Measurements from ENCODE around the gene NOD1. TPM values are rescaled to one million over a fixed set of nuclear protein-coding genes. Genes with fewer than 3 reads are reported as not detected.

NOD1 gene
- total RNA-seq, 4 donors from 2014 or later, result 12.4 to 18.3 (median 15.6) TPM

GRCh38 chr7:30453016-30453415, 25.6 kb downstream of the NOD1 start:
- peaks cover 0 to 16% (median 8%) of the 10 kb centered on the region in 4 donors for H3K36me3 ChIP-seq
- intact Hi-C loops (cut with DNase I; ENCODE audit: low total_unique reads), result no loop called here
- H3K4me3 ChIP-seq, result no peak overlapping the region
- no peaks in the 10 kb centered on the region for H3K27me3 ChIP-seq
- H3K4me1 ChIP-seq, result no peaks in the 10 kb centered on the region
- no peak overlapping the region for H3K27ac ChIP-seq
- no peak for TF ChIP-seq POLR2A (IDR thresholded peaks at IDR 0.05)
- TF ChIP-seq, protein P1, sequence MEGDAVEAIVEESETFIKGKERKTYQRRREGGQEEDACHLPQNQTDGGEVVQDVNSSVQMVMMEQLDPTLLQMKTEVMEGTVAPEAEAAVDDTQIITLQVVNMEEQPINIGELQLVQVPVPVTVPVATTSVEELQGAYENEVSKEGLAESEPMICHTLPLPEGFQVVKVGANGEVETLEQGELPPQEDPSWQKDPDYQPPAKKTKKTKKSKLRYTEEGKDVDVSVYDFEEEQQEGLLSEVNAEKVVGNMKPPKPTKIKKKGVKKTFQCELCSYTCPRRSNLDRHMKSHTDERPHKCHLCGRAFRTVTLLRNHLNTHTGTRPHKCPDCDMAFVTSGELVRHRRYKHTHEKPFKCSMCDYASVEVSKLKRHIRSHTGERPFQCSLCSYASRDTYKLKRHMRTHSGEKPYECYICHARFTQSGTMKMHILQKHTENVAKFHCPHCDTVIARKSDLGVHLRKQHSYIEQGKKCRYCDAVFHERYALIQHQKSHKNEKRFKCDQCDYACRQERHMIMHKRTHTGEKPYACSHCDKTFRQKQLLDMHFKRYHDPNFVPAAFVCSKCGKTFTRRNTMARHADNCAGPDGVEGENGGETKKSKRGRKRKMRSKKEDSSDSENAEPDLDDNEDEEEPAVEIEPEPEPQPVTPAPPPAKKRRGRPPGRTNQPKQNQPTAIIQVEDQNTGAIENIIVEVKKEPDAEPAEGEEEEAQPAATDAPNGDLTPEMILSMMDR (IDR thresholded peaks at IDR 0.05), result no peak
- no peak for TF ChIP-seq EP300 (IDR thresholded peaks at IDR 0.05; ENCODE audit: low read depth)
- TF ChIP-seq POLR2AphosphoS5 (IDR thresholded peaks at IDR 0.05), result no peak
- H3K9me3 ChIP-seq, result no peaks in the 10 kb centered on the region
- WGBS, 2 donors (ENCODE audit: low coverage in 1 of 2), result 96 to 100% methylated on average over 1 to 8 of the region's 8 CpGs
- in situ Hi-C loops (cut with MboI; ENCODE audit: low pct_ligation_motif_present in 1 of 4, low pct_unique_long_range_greater_than_20kb in 1 of 4, low sequenced_read_pairs in 3 of 4), result loop anchor here in 1 of 4 donors (25.0 kb wide), 1 partner anchor 166 kb away; the partner anchor contains the start of gene ZNRF2
- DNase-seq, result no peak

GRCh38 chr7:30452280-30452930, 26.2 kb downstream of the NOD1 start:
- TF ChIP-seq, protein P1 (IDR thresholded peaks at IDR 0.05), result no peak
- TF ChIP-seq POLR2A (IDR thresholded peaks at IDR 0.05) (no peak), EP300 (IDR thresholded peaks at IDR 0.05; ENCODE audit: low read depth) (no peak), POLR2AphosphoS5 (IDR thresholded peaks at IDR 0.05) (no peak)
- H3K36me3 ChIP-seq, result peaks cover 0 to 18% (median 6%) of the 10 kb centered on the region in 4 donors
- intact Hi-C loops (cut with DNase I; ENCODE audit: low total_unique reads), result no loop called here
- no peak overlapping the region for H3K4me3 ChIP-seq
- H3K4me1 ChIP-seq, result no peaks in the 10 kb centered on the region
- no peak overlapping the region for H3K27ac ChIP-seq
- 95% methylated on average over 8 to 25 of the region's 27 CpGs for WGBS, 2 donors (ENCODE audit: low coverage in 1 of 2)
- in situ Hi-C loops (cut with MboI; ENCODE audit: low pct_ligation_motif_present in 1 of 4, low pct_unique_long_range_greater_than_20kb in 1 of 4, low sequenced_read_pairs in 3 of 4), result loop anchor here in 1 of 4 donors (25.0 kb wide), 1 partner anchor 165 kb away; the partner anchor contains the start of gene ZNRF2
- no peaks in the 10 kb centered on the region for H3K9me3 ChIP-seq
- no peaks in the 10 kb centered on the region for H3K27me3 ChIP-seq
- DNase-seq, result no peak

DNA sequence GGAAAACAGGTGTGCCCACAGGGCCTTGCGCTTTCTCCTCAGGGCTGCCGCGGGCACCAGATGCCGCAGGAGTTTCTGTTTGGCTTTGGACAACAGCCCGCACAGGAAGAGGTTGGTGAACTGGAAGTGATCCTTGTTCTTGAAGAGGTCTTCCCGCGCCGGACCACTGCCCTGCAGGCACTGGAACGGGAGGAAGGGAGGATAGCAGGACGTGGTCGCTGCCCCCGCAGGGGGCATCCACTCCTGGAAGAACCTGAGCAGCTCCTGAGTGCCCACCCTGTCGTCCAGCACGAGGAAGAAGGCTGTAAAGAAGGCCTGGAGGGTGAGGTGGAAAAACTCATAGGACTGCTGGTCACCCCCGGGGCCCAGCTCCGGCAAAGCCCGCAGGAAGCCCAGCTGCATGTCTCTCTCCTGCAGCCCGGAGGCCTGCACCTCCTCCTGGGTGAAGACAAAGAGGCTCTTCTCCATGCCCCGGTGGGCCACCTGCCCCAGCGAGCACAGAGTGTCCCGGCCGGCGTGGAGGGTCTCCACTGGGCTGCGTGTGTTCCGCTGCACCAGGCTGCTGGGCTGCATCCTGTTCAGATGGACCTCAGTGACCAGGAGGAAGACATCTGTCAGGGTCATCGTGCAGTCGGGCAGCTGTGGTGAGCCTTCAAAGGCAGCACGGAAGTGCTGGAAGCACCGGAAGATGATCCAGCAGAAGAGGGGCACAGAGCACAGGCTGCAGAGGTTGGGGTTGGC, 26.9 kb downstream of the NOD1 start:
- no peak for DNase-seq
- Histone ChIP-seq H3K27me3 (no peaks in the 10 kb centered on the region), H3K9me3 (no peaks in the 10 kb centered on the region), H3K27ac (no peak overlapping the region), H3K4me3 (no peak overlapping the region), H3K36me3 (peaks cover 0 to 25% (median 9%) of the 10 kb centered on the region in 4 donors), H3K4me1 (no peaks in the 10 kb centered on the region)
- in situ Hi-C loops (cut with MboI; ENCODE audit: low pct_ligation_motif_present in 1 of 4, low pct_unique_long_range_greater_than_20kb in 1 of 4, low sequenced_read_pairs in 3 of 4), result loop anchor here in 1 of 4 donors (25.0 kb wide), 1 partner anchor 164 kb away; the partner anchor contains the start of gene ZNRF2
- TF ChIP-seq POLR2AphosphoS5 (IDR thresholded peaks at IDR 0.05), result no peak
- TF ChIP-seq, protein P1 (IDR thresholded peaks at IDR 0.05), result no peak
- TF ChIP-seq POLR2A (IDR thresholded peaks at IDR 0.05), result no peak
- TF ChIP-seq EP300 (IDR thresholded peaks at IDR 0.05; ENCODE audit: low read depth), result no peak
- WGBS, 2 donors (ENCODE audit: low coverage in 1 of 2), result 93% methylated on average over 26 of the region's 29 CpGs; no CpG with 5 or more reads in 1 of the 2 donors
- intact Hi-C loops (cut with DNase I; ENCODE audit: low total_unique reads), result no loop called here

- Histone ChIP-seq H3K4me3 (no peak overlapping the region), H3K27ac (no peak overlapping the region), H3K9me3 (no peaks in the 10 kb centered on the region), H3K4me1 (no peaks in the 10 kb centered on the region), H3K27me3 (no peaks in the 10 kb centered on the region), H3K36me3 (peaks cover 0 to 23% (median 6%) of the 10 kb centered on the region in 4 donors)
- in situ Hi-C loops (cut with MboI; ENCODE audit: low pct_ligation_motif_present in 1 of 4, low pct_unique_long_range_greater_than_20kb in 1 of 4, low sequenced_read_pairs in 3 of 4) (loop anchor here in 1 of 4 donors (25.0 kb wide), 1 partner anchor 164 kb away; the partner anchor contains the start of gene ZNRF2), intact Hi-C loops (cut with DNase I; ENCODE audit: low total_unique reads) (no loop called here)
- no peak for DNase-seq
- TF ChIP-seq EP300 (IDR thresholded peaks at IDR 0.05; ENCODE audit: low read depth) (no peak), POLR2AphosphoS5 (IDR thresholded peaks at IDR 0.05) (no peak), POLR2A (IDR thresholded peaks at IDR 0.05) (no peak)
- TF ChIP-seq, protein P1 (IDR thresholded peaks at IDR 0.05), result no peak
- WGBS, 2 donors (ENCODE audit: low coverage in 1 of 2), result 90% methylated on average over 19 of the region's 22 CpGs; no CpG with 5 or more reads in 1 of the 2 donors
Observed at GRCh38 chr7:30450983-30451497, 27.5 kb downstream of the NOD1 start.

Measured in transverse colon (tissue), 4 donors.